ENCODE measurements around the gene RHD.
"Not testable (repeated sequence)": the region's sequence is repeated elsewhere in the genome, so short reads cannot be mapped to it uniquely, and the experiment has no call there.

Gene RHD

GRCh38 chr1:25267288-25268142 lies 4.8 kb upstream of the RHD start:
- not testable (repeated sequence) for DNase-seq (ENCODE audit: low read depth)
- H3K4me3 ChIP-seq (ENCODE audit: control insufficient read depth, low read depth, low read length): peak overlapping the region; percentile 54

GRCh38 chr1:25268143-25268760 lies 4.1 kb upstream of the RHD start:
- not testable (repeated sequence) for DNase-seq (ENCODE audit: low read depth); H3K4me3 ChIP-seq (ENCODE audit: control insufficient read depth, low read depth, low read length)

GRCh38 chr1:25275648-25276047 lies 3.3 kb downstream of the RHD start:
- not testable (repeated sequence) for DNase-seq (ENCODE audit: low read depth); H3K4me3 ChIP-seq (ENCODE audit: control insufficient read depth, low read depth, low read length)

- DNase-seq (ENCODE audit: low read depth); H3K4me3 ChIP-seq (ENCODE audit: control insufficient read depth, low read depth, low read length): not testable (repeated sequence)
These were observed 5.0 kb downstream of the RHD start for GRCh38 chr1:25277295-25277694.

- DNase-seq (ENCODE audit: low read depth); H3K4me3 ChIP-seq (ENCODE audit: control insufficient read depth, low read depth, low read length): not testable (repeated sequence)
These were observed 6.0 kb downstream of the RHD start for GRCh38 chr1:25278358-25278757.

GRCh38 chr1:25278790-25279189 lies 6.5 kb downstream of the RHD start:
- not testable (repeated sequence) for DNase-seq (ENCODE audit: low read depth); H3K4me3 ChIP-seq (ENCODE audit: control insufficient read depth, low read depth, low read length)

GRCh38 chr1:25279693-25280111 lies 7.4 kb downstream of the RHD start:
- DNase-seq (ENCODE audit: low read depth); H3K4me3 ChIP-seq (ENCODE audit: control insufficient read depth, low read depth, low read length): not testable (repeated sequence)

GRCh38 chr1:25285862-25286261 lies 13.6 kb downstream of the RHD start:
- DNase-seq (ENCODE audit: low read depth); H3K4me3 ChIP-seq (ENCODE audit: control insufficient read depth, low read depth, low read length): not testable (repeated sequence)

GRCh38 chr1:25287164-25287563 lies 14.9 kb downstream of the RHD start:
- not testable (repeated sequence) for DNase-seq (ENCODE audit: low read depth)

GRCh38 chr1:25288573-25289101 lies 16.3 kb downstream of the RHD start:
- H3K4me3 ChIP-seq (ENCODE audit: control insufficient read depth, low read depth, low read length); DNase-seq (ENCODE audit: low read depth): not testable (repeated sequence)

More at GRCh38 chr1:25287164-25287563, 14.9 kb downstream of the RHD start:
- H3K4me3 ChIP-seq (ENCODE audit: control insufficient read depth, low read depth, low read length): not testable (repeated sequence)

GRCh38 chr1:25290043-25290442 lies 17.7 kb downstream of the RHD start:
- TF ChIP-seq CTCF (IDR thresholded peaks at IDR 0.05; ENCODE audit: control insufficient read depth, insufficient read depth, low read depth, low read length, missing control alignments): peak; percentile 7
- not testable (repeated sequence) for DNase-seq (ENCODE audit: low read depth); H3K4me3 ChIP-seq (ENCODE audit: control insufficient read depth, low read depth, low read length)

- DNase-seq (ENCODE audit: low read depth); H3K4me3 ChIP-seq (ENCODE audit: control insufficient read depth, low read depth, low read length): not testable (repeated sequence)
These were observed 21.1 kb downstream of the RHD start for GRCh38 chr1:25293426-25293825.

GRCh38 chr1:25294889-25295826 lies 22.8 kb downstream of the RHD start:
- H3K4me3 ChIP-seq (ENCODE audit: control insufficient read depth, low read depth, low read length); DNase-seq (ENCODE audit: low read depth): not testable (repeated sequence)

GRCh38 chr1:25296501-25296900 lies 24.2 kb downstream of the RHD start:
- H3K4me3 ChIP-seq (ENCODE audit: control insufficient read depth, low read depth, low read length); DNase-seq (ENCODE audit: low read depth): not testable (repeated sequence)

GRCh38 chr1:25300729-25301128 lies 28.4 kb downstream of the RHD start:
- H3K4me3 ChIP-seq (ENCODE audit: control insufficient read depth, low read depth, low read length); DNase-seq (ENCODE audit: low read depth): not testable (repeated sequence)

- H3K4me3 ChIP-seq (ENCODE audit: control insufficient read depth, low read depth, low read length); DNase-seq (ENCODE audit: low read depth): not testable (repeated sequence)
These were observed 30.0 kb downstream of the RHD start for GRCh38 chr1:25302330-25302729.

- not testable (repeated sequence) for H3K4me3 ChIP-seq (ENCODE audit: control insufficient read depth, low read depth, low read length); DNase-seq (ENCODE audit: low read depth)
These were observed 32.6 kb downstream of the RHD start for GRCh38 chr1:25304936-25305335.

Measured in AG09309 (cell line).